Germinal center (tissue), 1 donor: ENCODE data around the gene IGSF23.

Source experiments
- DNase-seq: peaks from one replicate; pipeline ENCODE4 v3.0.0; 2012; ENCODE audit warnings: mixed read lengths, low spot score

Gene IGSF23, protein sequence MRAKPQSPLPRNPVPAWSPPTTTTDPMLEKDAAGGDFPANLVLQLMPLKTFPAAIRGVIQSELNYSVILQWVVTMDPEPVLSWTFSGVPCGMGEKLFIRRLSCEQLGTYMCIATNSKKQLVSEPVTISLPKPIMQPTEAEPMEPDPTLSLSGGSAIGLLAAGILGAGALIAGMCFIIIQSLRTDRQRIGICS

DNA sequence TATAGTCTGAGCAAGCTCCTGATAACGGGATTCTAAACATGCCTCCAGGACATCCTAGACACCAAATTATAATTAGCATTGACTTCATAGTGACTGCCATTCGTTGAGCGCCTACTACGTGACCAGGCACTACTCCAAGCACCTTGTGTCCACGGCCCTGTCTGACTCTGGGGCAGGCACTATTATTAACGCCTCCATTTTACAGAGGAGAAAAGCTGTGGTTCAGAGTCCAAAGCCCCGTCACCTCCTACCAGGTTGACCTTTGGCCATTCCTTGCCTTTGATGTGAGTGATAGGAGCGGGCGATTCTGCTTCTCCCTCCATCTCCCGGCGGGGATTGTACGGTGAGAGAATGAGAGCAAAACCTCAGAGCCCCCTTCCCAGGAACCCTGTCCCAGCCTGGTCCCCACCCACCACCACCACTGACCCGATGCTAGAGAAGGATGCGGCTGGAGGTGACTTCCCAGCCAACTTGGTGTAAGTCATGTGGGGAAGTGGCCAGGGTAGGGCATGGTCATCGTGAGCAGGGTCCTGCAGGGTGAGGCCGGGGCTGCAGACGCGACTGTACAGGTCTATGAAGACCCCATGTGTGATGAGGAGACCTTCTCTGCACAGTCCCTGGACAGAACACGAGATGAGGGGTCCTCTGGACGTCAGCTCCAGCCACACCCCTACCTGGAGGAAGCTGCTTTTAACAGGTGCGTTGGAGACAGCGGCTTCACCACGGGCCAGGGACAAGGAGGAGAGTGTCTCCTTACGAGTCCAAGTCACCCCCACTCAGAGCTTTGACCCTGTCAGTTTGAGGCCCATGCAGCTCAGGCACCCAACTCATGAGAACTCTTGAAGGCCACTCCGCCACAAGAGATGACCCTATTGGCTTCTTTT, at the start of gene IGSF23:
IGSF23 (plus strand) TSS at position 269 of the 884 bp plus-strand sequence; CDS start at position 352, 83 bp downstream.
- DNase-seq: no peak

DNA sequence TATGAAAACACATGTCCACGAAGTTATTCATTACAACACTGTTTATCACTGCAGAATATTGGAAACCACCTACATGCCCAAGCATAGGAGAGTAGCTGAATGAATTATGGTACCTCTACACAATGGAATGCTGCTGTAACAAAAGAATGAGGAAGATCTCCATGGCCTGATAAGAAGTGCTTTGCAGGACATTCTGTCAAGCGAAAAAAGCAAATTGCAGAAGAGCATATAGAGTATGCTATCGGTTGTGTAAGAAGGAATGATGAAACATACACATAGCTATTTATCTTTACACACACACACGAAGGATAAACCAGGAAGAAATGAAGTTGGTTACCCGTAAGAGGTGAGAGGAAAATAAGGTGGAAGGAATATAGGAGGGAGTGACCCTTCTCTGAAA, 46.4 kb upstream of the IGSF23 start:
- DNase-seq: no peak

DNA sequence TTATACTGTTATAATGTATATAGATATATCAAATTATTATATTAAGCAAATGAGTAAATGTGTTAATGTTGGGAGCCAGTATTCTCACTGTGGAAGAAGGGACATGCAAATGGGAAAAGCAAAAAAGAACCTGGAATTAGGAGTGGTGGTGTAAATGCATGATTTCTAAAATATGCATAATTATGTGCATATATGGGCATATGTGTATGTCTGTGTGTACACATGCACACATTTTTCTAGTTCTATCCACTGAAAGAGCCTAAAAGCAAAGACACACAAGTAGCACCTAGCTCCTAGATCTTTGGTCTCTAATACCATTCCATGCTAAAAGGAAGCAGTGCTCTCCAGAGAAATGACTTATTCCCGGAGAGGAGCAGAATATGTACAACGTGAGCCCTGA, 45.6 kb upstream of the IGSF23 start:
- no peak for DNase-seq

DNA sequence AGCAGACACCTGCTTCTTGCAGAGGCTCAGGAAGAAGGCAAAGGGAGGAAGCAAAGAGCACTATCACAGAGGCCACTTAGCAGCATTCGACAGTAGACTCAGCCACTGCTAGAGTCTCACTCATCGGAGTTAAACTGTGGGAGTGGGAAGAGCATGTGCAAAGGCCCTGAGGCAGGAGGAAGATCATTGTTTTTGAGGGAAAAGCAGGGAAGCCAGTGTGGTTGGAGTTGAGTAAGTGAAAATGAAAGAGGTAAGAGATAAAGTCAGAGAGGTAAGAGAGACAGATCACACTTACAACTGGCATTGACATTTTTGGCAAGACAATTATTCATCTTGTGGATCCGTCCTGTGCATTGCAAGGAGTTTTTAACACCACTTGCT, 42.8 kb upstream of the IGSF23 start:
- DNase-seq: no peak

DNA sequence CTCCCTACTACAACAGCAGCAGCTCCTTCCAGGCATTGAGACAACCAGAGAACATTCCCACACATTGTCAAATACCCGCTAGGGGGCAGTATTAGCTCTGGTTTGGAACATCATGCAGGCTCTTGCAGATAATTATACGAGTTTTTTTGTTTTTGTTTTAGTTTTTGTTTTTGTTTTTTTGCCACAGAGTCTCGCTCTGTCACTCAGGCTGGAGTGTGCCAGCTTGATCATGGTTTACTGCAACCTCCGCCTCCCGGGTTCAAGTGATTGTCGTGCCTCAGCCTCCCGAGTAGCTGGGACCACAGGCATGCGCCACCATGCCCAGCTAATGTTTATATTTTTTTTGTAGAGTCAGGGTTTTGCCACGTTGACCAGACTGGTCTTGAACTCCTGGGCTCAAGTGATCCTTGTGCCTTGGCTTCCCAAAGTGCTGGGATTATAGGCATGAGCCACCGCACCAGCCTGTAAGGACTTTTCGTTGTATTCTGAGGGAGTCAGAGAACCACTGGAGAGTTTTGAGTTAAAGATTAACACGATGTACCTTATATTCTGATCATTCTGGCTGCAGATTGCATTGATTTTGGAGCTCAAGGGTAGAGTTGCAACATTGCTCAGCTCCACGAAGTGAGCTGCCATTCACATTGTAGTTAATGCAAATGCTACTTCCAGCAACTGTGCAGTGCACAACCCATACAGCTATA, 42.2 kb upstream of the IGSF23 start:
- DNase-seq: peak; percentile 42

DNA sequence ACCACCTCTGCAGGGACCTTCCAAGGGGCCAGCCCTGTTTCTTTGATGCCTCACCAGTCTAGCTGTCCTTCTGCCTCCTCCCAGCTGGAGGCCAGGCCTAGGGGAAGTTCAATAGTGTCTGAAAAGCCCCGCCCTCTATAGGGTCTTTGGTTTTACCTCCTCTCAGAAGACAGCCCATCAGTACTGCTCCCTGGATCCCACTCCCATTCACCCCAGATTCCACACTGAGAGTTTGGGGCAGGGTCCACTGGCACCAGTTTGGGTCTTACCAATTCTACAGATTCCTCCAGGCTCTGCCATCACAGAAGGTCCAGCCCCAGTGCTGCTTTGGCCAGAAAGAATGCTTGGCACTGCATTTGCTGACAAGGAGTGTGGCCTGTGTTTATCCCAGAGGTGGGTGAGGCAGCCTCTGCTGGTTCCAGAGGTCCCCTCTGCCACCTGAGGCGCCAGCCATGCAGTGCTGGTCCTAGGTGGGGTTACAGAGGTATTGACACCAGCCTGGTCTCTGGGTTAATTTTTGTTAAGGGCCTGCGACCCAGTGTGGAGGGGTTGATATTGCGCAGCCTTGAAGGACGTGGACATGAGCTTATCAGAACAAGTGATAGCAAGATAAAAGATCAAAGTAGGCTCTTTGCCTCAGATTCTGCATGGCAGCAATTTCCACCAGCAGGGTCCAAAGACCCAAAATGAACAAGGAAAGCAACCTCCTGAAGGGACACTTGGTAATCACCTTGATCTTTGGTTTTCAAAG, 41.4 kb upstream of the IGSF23 start:
- DNase-seq: no peak

DNA sequence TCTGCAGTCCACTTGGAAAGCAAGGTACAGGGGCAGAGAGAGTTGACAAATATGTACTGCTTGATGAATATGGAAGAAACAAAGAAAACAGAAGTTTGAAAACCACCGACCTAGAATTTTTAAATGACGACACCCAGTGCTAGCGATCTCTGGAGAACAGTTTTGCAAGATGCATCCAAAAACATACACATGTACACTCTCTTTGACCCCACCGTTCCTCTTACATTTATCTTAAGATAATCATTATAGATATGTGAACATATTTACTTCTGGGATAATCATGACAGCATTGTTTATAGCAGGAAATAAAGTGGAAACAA, 40.8 kb upstream of the IGSF23 start:
- DNase-seq: no peak

DNA sequence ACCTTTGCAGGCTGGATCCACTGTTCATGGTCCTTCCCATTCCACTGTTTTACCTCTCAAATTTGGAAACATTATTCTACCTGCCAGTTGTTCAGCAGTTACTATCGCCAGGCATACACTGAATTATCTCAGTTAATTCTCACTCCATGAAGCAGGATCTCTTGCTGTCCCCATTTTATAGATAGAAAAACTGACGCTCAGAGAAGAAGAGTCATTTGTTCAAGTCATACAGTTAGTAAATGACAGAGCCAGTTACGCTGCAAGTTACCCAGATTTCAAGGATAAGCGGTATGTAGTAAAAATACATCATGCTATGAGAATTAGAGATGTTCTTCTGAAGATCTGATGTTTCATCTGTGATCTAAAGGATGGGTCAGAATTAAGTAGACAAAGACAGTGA, 40.2 kb upstream of the IGSF23 start:
- no peak for DNase-seq

DNA sequence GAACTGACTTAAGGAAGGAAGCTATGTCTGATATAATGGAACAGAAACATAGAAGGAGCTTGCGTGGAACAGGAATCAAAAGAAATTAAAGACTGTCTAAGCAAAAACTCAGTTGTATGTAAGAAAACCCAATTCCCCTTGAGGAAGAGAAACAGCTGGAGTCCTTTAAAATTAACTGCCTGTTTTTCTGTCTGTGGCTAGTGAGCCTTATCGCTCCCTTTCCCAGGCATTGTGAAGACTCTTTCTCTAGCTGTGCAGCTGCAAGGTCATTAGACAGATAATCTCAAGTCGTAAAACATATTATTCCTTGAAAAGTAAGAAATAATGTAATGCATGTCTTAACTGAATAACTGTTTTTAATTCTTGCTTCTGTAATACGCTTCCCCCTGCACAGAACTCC, 39.7 kb upstream of the IGSF23 start:
- DNase-seq: no peak

DNA sequence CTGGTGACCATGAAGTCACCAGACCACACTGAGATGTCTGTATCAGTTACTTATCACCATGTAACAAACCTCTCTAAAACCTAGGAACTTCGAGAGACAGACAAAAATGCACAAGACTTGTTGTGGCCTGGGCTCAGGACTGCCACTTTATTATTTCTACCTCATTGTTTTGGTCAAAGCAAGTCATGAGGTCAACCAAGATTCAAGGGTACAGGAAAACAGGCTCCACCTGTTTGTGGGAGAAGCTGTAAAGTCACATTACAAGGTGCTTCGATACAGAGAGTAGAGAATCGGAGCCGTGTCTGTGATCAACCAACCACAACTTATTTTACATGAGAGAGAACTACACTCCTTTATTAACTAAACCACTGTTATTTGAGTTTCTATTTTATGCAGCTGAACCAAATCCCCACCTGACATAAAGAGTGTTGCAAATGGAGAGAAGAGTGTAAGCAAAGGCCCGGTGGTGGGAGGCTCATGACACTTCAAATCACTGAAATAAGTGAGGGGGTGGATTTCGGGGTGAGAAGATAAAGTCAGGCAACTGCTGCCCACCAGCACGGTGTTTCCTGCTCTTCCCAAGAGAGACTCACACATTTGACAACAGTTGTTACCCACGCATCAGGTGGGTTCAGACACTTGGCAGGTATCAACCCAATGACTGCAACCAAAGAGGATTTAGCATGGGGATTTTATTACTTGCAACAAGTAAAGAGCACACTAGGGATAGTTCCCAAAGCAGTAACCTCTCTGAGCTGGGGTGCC, 39.0 kb upstream of the IGSF23 start:
- no peak for DNase-seq

DNA sequence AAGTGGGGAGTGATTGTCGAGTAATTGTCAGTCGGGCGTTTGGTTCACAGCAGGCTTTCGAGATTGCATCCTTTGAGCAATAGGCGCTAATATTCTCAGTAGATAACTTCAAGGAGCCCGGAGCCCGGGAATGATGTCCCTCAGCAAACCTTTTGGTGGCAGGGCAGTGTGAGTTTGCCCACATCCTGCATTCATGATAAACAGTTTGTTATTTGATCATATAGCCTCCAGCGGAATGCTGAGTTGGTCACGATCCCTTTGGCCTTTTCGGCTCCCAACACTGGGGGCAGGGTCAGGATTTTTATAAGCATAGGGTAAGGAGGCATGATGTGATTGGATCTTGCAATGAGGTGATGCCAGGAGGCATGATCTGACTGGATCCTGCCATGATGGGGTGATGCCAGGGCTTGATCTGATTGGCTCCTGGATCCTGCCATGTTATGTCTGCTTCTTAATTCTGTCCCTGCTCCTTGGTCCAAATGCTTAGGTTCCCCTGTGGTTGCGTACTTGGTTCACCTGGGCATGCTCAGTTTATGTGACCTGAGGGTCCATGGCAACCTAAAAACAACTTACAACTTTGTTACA, 38.2 kb upstream of the IGSF23 start:
- DNase-seq: no peak

DNA sequence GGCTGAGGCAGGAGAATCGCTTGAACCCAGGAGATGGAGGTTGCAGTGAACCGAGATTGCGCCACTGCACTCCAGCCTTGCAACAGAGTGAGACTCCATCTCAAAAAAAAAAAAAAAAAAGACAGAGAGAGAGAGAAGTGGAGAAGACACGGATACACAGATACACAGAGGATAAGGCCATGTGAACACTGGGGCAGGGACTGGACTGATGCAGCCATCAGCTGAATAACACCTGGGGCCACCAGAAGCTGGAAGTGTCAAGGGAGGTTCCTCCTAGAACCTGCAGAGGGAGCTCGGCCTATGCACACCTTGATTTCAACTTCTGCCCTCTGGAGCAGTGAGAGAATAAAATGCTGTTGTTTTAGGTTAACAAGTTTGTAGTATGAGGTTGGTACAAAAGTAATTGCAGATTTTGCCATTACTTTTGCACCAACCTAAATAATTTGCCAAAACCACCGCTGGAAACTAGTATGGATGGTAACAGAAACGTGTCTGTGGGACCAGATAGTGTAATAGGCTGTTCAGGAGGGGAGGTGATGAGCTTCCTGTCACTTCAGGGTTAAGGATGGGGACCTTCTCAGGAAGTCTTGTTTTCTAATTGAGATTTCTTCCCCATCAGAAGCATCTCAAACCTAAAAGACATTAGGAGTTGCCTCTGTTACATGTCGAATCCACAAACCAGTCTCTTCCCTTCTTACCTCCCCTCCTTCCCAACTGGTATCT, 36.4 kb upstream of the IGSF23 start:
- peak; percentile 11 for DNase-seq

DNA sequence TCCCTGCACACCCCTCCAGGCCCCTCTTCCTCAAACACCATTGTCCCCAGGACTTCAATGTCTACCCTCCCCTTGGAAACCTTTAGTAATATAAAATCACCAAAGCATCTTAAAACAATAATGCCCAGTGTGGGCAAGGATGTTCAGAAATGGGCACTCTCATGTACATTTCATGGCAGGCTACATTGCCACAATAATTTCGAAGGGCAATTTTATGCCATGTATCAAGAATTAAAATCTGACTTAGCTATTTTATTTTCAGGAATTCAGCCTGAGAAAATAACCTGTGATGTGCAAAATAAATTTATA, 35.8 kb upstream of the IGSF23 start:
- no peak for DNase-seq

DNA sequence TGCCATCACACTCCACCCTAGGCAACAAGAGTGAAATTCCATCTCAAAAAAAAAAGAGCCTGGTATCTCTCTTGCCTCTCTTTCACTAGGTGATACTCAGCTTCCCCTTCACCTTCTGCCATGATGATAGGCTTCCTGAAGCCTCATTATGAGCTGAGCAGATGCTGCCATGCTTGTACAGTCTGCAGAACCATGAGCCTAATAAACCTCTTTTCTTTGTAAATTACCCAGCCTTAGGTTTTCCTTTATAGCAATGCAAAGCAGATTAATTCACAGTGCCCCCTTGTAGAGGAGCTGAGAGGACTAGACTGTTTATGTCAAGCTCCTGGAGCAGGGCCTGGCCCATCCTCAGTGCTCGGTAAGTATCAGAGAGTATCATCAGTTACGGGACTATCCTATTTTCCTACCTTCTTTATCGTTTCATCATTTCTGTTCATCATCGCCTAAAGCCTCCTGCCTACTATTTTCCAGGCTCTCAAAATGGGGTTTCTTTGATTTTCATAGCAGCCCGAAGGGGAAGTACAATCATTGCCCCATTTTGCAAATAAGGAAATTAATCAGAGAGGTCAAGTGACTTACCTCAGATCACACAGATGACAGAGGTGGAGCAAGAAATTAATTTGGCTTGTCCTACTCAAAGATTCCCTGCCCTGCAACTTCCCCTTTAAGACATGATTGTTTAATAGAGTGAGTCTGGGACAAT, 33.5 kb upstream of the IGSF23 start:
- no peak for DNase-seq

DNA sequence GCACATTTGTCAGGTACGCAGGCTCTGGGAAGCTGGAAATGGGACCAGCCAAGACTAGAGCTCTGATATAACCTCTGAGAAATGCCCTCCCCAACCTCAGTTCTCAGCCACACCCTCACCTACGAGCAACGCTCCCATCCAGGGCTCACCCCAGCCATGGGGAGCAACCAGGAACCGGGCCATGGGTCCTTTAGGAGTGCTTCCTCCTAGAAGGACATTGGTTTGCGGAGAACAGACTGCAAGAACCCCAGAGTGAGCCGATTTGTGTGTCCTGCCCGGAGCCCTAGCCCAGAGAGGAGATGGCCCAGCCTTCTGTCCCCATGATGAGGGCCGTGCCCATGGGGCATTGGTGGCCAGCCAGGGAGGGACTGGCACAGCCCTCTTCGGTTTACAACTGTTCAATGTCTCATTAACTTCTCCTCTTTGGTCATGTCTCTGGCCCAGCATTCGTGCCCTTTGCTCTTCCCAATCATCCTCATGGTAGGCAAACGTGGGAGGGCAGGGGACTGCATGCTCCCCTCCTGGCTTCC, 32.9 kb upstream of the IGSF23 start:
- DNase-seq: no peak

DNA sequence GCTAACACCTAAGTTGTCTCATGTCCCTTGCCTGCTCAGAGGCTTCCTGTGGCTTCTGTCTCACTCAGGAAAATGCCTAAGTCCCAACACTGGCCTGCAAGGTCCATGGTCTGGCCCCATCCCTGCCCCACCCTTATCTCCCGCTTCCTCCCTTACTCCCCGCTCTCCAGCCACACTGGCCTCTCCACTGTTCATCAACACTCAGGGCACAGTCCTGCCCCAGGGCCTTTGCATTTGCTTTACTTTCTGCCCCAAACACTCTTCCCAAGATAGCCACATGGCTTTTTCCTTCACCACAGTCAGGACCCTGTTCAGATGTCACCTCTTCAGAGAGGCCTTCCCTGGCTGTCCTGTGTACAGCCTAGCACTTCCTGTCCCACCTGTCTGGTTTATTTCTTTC, 32.1 kb upstream of the IGSF23 start:
- no peak for DNase-seq

DNA sequence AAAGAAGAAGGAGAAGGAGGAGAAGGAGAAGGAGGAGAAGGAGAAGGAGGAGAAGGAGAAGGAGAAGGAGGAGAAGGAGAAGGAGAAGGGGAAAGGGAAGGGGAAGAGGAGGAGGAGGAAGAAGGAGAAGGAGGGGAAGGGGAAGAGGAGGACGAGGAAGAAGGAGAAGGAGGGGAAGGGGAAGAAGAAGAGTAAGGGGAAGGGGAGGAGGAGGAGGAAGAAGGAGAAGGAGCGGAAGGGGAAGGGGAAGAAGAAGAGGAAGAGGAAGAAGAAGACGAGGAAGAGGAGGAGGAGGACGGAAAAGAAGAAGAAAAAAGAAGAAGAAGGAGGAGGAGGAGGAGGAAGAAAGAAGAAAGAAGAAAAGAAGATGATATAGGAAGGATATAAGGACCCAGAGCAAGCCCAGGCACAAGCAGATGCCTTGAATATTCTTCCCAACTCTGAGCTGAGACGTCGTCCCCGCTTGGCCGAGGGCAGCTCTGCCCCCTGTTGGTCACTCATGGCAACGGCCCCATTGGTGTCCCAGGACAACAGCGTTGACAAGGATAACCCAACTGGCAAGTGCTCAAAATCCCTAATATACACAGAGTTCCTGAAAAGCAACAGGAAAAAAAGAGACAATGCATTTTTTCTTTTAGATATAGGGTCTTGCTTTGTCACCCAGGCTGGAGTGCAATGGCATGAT, 30.6 kb upstream of the IGSF23 start:
- peak; percentile 33 for DNase-seq

DNA sequence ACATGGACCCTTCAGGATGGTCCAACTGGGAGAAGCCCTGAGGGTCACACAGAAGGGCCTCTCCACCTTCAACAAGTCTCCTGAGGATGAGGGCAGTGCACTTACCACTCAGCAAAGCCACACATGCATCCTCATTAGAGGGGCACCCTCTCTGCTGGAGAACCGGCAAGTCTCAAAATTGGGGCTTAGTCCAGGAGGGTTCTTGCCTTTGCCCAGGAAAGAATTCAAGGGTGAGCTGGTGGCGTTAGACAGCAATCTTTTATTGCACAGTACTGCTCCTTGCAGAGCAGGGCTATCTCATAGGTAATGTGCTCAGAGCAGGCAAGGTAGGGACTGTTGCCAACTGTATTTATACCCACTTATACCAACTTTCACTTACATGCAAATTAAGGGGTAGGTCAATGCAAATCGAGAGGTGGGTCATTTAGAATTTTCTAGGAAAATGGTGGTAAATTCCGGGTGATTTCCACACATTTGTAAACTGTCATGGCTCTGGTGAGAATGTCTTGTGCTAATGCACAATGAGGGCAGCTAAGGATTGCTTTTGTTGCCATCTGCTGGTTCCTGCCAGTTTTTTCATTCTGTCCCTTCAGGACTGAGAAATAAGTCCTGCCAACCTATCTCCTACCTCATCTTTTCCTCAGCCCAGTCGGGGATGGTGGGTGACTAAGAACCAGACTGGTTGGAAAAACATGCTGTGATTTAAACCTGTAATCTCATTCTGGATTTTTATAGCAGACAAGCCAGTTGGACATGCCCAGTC, 27.8 kb upstream of the IGSF23 start:
- DNase-seq: no peak
